Activated effector memory CD4-positive, alpha-beta T cell treated with anti-CD3 and anti-CD28 coated beads, Interleukin-2, amount 50 U/mL, for 16 hours (primary cell): ENCODE data around the gene HTR2B.
"Not testable (repeated sequence)": the region's sequence is repeated elsewhere in the genome, so short reads cannot be mapped to it uniquely, and the experiment has no call there.

Experiments
- DNase-seq: peaks from one replicate; pipeline ENCODE4 v3.0.0-alpha.2; 2020

The HTR2B gene

GRCh38 chr2:231088754-231089153, 36.1 kb downstream of the HTR2B start:
- DNase-seq = no peak

GRCh38 chr2:231084565-231084964, 40.3 kb downstream of the HTR2B start:
- no peak for DNase-seq

GRCh38 chr2:231069379-231070054, 55.3 kb downstream of the HTR2B start:
- DNase-seq = no peak

- DNase-seq = no peak
Measured at GRCh38 chr2:231068525-231069222, 56.2 kb downstream of the HTR2B start.

GRCh38 chr2:231067531-231067930, 57.3 kb downstream of the HTR2B start:
- not testable (repeated sequence) for DNase-seq

GRCh38 chr2:231065966-231066365, 58.9 kb downstream of the HTR2B start:
- DNase-seq = no peak

- DNase-seq = no peak
Measured at GRCh38 chr2:231063347-231063746, 61.5 kb downstream of the HTR2B start.

GRCh38 chr2:231062776-231063175, 62.1 kb downstream of the HTR2B start:
- DNase-seq = no peak

GRCh38 chr2:231059756-231060155, 65.1 kb downstream of the HTR2B start:
- no peak for DNase-seq

- DNase-seq = no peak
Measured at GRCh38 chr2:231058761-231059550, 65.9 kb downstream of the HTR2B start.
